ENCODE results near the gene EEFSEC.

- TF ChIP-seq EZH2 (IDR thresholded peaks at IDR 0.05; ENCODE audit: insufficient read depth, low read length) = no peak
- no peak for TF ChIP-seq CTCF (IDR thresholded peaks at IDR 0.05; ENCODE audit: insufficient read depth, low read depth, low read length)
Measured at GRCh38 chr3:128317698-128318231, 164.5 kb downstream of the EEFSEC start.
